ENCODE results near the gene HMGB4.

DNA sequence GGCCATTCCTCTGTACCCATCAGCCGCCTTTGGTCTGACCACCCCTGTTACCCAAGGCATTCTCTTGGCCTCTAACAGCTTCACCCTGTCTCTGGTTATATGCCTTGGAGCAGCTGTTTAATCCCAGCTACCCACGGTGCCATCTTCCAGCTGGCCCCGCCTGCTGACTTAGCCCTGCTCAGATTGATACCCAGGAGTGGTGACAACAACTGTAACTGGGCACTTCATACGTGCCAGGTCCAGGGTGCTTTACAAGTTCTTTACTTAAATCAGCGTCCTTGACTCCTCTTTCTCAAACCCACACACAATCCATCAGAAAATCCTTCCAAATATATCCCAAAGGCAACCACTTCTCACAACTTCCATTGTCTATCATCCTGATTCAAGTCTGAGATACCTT, 37.2 kb upstream of the HMGB4 start:
- TF ChIP-seq, protein P1, sequence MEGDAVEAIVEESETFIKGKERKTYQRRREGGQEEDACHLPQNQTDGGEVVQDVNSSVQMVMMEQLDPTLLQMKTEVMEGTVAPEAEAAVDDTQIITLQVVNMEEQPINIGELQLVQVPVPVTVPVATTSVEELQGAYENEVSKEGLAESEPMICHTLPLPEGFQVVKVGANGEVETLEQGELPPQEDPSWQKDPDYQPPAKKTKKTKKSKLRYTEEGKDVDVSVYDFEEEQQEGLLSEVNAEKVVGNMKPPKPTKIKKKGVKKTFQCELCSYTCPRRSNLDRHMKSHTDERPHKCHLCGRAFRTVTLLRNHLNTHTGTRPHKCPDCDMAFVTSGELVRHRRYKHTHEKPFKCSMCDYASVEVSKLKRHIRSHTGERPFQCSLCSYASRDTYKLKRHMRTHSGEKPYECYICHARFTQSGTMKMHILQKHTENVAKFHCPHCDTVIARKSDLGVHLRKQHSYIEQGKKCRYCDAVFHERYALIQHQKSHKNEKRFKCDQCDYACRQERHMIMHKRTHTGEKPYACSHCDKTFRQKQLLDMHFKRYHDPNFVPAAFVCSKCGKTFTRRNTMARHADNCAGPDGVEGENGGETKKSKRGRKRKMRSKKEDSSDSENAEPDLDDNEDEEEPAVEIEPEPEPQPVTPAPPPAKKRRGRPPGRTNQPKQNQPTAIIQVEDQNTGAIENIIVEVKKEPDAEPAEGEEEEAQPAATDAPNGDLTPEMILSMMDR (IDR thresholded peaks at IDR 0.05): no peak
- no peak for TF ChIP-seq POLR2A (IDR thresholded peaks at IDR 0.05)
- no peak for TF ChIP-seq EP300 (IDR thresholded peaks at IDR 0.05)
